ENCODE data around the gene ZACN. TPM values are rescaled to one million over a fixed set of nuclear protein-coding genes. Genes with fewer than 3 reads are reported as not detected.
"Not testable (repeated sequence)": the region's sequence is repeated elsewhere in the genome, so short reads cannot be mapped to it uniquely, and the experiment has no call there.

The ZACN gene
- 10.3 and 14.1 TPM in 2 replicates for total RNA-seq

DNA sequence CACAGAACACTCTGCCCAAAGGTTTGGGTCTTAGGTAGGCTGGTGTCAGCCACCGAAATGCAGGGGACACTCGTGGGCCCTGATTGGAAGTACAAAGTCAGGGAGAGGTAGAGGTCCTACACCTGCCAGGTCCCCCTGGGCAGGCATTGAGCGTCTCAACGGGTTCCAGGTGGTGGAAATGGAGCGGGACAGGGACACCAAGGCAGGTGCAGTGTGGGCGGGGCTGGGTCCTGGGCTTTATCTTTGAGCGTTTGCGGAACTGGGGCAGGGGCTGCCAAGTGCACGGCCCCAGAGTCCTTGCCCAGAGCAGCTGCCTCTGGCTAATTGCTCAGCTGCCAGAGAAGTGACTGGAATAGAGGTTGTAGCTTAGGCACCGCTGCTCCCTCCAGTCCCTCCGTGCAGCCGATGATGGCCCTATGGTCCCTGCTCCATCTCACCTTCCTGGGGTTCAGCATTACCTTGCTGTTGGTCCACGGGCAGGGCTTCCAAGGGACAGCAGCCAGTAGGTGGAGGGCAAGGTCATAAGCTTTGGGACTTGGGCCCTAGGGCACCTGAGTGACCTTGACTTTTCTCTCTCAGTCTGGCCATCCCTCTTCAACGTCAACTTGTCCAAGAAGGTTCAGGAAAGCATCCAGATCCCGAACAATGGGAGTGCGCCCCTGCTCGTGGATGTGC lies at the start of gene ZACN:
Gene ZACN (plus strand): TSS at position 323 of the 675 bp plus-strand sequence. CDS start 83 bp downstream, at position 406.
- Mint-ChIP-seq H3K4me3 (ENCODE audit: low read depth) (no peak within 1 kb of the TSS), H3K27me3 (ENCODE audit: low read depth) (peaks cover 44% of the 10 kb centered on the region)
- DNase-seq (ENCODE audit: low spot score) = no peak

DNA sequence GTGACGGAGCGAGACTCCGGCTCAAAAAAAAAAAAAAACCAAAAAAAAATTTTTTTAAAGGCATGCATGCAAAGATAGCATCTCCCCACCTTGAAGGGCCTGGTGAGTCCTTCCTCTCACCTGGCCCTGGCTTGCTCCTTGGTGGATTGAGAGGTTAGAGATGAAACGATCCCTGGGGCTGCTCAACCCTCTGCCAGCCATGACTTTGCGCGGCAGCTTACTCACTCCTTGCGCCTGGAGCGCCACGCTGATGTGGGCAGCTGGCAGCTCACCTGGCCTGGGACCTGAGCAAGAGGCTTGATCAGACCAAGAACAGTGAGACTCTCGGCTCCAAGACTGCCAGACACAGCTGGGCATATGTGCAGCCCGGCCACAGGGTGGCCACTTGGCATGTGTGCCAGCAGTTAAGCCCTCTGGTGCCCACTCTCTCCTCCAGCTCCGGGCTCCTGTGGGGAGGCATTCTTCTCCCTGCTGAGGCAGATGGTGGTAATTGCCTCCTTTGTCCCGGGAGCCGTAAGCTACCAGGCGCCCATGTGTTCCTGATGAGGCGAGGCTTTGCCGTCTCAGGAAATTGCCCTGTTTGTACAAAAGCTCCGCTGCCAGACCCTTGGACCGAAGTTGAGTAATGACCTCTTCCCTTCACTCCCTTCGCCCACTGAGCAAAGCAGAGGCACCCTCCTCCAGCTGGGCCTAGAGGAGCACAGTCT lies 46.8 kb upstream of the ZACN start:
- Mint-ChIP-seq H3K4me1 (ENCODE audit: low read depth) (peaks cover 7% of the 10 kb centered on the region), H3K9me3 (no peaks in the 10 kb centered on the region), H3K27me3 (ENCODE audit: low read depth) (no peaks in the 10 kb centered on the region), H3K4me3 (ENCODE audit: low read depth) (no peak overlapping the region), H3K36me3 (ENCODE audit: low read depth) (peaks cover 4% of the 10 kb centered on the region), H3K27ac (no peak overlapping the region)
- no peak for DNase-seq (ENCODE audit: low spot score)
- intact Hi-C loops (cut with micrococcal nuclease) = no loop called here

More for the DNA sequence above, at the start of gene ZACN:
- Mint-ChIP-seq H3K9me3 (no peaks in the 10 kb centered on the region), H3K36me3 (ENCODE audit: low read depth) (peaks cover 15% of the 10 kb centered on the region), H3K27ac (peak within 1 kb of the TSS; percentile 8), H3K4me1 (ENCODE audit: low read depth) (peaks cover 12% of the 10 kb centered on the region)
- intact Hi-C loops (cut with micrococcal nuclease) = loop anchor here (10.0 kb wide), 1 partner anchor 294 kb away; the partner anchor contains the start of gene UNK

DNA sequence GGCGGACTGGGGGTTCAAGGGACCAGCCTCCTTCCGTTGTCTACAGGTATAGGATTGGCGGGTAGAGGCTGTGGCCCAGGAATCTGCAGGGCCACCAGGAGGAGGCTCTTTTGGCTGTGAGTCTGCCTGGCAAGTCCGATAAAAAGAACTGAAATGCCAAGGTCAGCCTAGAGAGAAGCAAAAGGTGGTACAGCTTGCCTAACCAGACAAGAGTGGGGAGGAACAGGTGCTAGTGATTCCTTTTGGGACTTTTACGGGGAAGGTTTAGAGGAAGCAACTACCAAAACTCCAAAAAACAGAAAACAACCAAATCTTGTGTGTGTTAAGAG lies 46.2 kb upstream of the ZACN start:
- Mint-ChIP-seq H3K9me3 (no peaks in the 10 kb centered on the region), H3K27me3 (ENCODE audit: low read depth) (no peaks in the 10 kb centered on the region), H3K4me1 (ENCODE audit: low read depth) (peaks cover 7% of the 10 kb centered on the region), H3K36me3 (ENCODE audit: low read depth) (peaks cover 4% of the 10 kb centered on the region), H3K27ac (no peak overlapping the region), H3K4me3 (ENCODE audit: low read depth) (no peak overlapping the region)
- intact Hi-C loops (cut with micrococcal nuclease) = no loop called here
- no peak for DNase-seq (ENCODE audit: low spot score)

DNA sequence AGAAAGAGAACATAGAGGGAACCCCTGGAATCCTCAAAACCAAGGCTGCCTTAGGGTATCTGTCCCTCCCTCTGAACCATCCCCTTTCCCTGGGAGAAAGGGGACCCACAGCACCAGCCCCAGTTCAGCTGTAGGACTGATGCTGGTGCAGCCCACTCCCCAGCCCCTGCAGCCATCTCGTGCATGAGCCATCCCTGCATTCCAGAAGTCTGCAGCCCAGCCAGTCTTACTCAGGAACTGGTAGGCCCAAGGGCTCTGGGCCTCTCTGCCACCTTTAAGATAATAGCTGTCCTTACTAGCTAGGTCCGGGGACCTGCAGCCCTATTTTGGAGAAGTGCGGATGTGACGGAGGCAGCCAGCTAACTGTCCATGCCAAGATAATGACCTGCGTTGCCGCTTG lies 45.8 kb upstream of the ZACN start:
- intact Hi-C loops (cut with micrococcal nuclease) = no loop called here
- Mint-ChIP-seq H3K27me3 (ENCODE audit: low read depth) (no peaks in the 10 kb centered on the region), H3K4me1 (ENCODE audit: low read depth) (peaks cover 7% of the 10 kb centered on the region), H3K27ac (no peak overlapping the region), H3K36me3 (ENCODE audit: low read depth) (peaks cover 6% of the 10 kb centered on the region), H3K9me3 (no peaks in the 10 kb centered on the region), H3K4me3 (ENCODE audit: low read depth) (no peak overlapping the region)
- no peak for DNase-seq (ENCODE audit: low spot score)

DNA sequence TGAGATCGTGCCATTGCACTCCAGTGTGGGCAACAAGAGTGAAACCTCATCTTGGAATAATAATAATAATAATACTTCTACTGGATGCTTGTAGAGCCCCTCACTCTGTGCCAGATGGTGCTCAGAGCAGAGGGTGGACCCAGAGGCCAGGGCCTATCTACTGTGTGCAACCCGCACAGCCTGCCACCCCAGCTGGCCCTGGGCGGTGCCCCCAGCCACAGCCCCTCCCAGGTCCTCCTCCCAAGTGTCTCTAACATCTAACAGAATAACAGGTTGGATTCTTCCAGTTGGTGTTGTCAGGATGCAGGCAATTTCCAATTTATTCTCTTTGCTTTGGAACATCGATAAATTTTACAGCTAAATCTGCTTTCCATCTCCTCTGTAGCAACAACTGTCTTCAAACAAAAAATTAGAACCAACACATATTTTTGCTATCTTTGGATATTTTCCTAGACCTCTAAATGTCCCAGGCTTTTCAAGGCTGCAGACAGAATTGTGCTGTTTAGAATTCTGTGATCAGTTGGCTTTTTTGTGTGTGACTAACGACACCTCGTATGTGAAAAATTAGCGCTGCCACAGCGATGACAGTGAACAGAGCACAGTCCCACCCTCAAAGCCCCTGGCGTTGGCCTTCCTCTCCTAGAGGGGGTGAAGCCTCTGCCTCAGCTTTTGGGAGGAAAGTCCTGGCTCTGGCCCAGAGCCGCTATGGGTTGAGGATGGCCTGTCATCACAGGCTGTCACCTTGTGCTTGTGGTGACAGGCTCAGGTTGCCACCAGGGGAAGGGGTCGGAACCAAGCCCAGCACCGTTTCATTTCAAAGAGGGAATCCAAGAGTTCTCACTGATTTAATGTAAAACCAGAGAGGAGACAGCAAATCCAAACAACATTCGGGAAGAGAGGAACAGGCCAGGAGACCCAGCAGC lies 44.3 kb upstream of the ZACN start:
- no peak for DNase-seq (ENCODE audit: low spot score)
- H3K27me3 Mint-ChIP-seq (ENCODE audit: low read depth) = no peaks in the 10 kb centered on the region
- H3K27ac Mint-ChIP-seq = no peak overlapping the region
- peaks cover 3% of the 10 kb centered on the region for H3K4me1 Mint-ChIP-seq (ENCODE audit: low read depth)
- H3K9me3 Mint-ChIP-seq = no peaks in the 10 kb centered on the region
- intact Hi-C loops (cut with micrococcal nuclease) = no loop called here
- peaks cover 22% of the 10 kb centered on the region for H3K36me3 Mint-ChIP-seq (ENCODE audit: low read depth)
- no peak overlapping the region for H3K4me3 Mint-ChIP-seq (ENCODE audit: low read depth)

DNA sequence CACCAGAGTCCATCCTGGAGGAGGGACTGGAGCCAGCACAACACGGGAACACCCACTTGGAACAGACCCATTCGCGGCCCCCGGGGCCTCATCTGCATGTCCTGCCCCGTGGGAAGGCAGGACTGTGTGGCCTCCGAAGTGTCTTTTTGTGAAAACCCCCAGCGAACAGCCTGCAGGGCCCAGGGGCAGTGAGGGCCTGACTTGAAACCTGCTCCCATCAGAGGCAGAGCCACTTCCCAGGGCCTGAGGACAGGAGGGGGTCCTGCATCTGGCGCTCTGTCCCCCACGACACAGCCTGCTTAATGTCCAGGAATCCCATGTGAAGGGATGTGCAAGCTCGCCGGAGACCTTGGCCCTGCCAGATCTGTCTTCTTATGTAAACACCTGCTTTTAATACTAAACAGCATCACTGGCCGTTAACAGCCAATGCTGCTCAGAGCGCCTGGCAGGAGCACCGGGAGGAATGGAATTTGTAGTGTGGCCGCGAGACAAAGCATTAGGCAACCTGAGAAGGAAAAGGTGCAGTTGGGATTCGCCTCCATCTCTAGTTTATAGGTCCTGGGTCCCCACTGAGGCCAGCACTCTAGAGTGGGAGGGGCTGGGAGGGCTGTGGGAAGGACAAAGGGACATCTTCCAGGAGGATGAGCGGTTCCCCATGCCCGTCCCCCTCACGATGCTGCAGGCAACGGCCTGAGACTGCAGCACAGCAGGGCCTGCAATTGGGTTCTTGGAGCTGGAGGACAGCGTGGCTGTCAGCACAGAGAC lies 42.3 kb upstream of the ZACN start:
- intact Hi-C loops (cut with micrococcal nuclease) = no loop called here
- Mint-ChIP-seq H3K27me3 (ENCODE audit: low read depth) (no peaks in the 10 kb centered on the region), H3K4me1 (ENCODE audit: low read depth) (no peaks in the 10 kb centered on the region), H3K36me3 (ENCODE audit: low read depth) (peaks cover 39% of the 10 kb centered on the region), H3K9me3 (no peaks in the 10 kb centered on the region), H3K4me3 (ENCODE audit: low read depth) (no peak overlapping the region), H3K27ac (no peak overlapping the region)
- no peak for DNase-seq (ENCODE audit: low spot score)

DNA sequence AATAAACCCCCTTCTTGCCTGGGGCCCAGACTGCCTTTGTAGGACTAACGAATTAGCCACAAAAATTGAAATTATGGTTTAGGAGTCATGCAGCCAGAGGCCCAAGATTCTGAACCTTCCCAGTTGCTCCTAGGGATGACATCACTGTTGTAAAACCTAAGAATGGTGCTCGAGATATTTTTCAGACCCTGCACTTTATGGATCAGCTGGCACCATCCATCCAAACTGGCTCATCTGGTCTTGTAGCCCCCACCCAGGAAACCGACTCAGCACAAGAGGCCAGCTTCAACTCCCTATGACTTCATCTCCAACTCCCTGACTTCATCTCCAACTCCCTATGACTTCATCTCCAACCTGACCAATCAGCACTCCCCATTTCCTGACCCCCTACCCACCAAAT lies 40.9 kb upstream of the ZACN start:
- Mint-ChIP-seq H3K27me3 (ENCODE audit: low read depth) (no peaks in the 10 kb centered on the region), H3K4me1 (ENCODE audit: low read depth) (no peaks in the 10 kb centered on the region), H3K4me3 (ENCODE audit: low read depth) (no peak overlapping the region), H3K9me3 (no peaks in the 10 kb centered on the region), H3K36me3 (ENCODE audit: low read depth) (peaks cover 50% of the 10 kb centered on the region), H3K27ac (no peak overlapping the region)
- intact Hi-C loops (cut with micrococcal nuclease) = no loop called here
- DNase-seq (ENCODE audit: low spot score) = no peak

DNA sequence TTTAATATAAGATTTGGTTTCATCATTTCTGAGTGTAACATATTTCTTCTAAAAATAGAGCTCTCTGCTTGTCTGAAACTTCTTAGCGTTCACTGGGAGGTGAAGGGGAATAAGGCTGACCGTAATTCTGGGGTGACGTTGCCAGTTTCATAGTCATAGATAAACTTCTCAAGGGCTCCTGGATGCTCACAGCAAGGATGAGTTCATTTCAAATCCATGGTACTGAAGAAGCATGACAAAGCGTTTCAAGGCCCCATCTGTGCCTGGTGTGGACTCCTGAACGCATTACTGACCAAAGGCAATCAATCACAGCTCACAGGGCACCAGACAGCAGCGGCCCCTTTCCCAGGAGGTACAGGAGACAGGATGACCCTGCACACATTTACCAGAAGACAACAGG lies 39.9 kb upstream of the ZACN start:
- H3K27ac Mint-ChIP-seq = no peak overlapping the region

DNA sequence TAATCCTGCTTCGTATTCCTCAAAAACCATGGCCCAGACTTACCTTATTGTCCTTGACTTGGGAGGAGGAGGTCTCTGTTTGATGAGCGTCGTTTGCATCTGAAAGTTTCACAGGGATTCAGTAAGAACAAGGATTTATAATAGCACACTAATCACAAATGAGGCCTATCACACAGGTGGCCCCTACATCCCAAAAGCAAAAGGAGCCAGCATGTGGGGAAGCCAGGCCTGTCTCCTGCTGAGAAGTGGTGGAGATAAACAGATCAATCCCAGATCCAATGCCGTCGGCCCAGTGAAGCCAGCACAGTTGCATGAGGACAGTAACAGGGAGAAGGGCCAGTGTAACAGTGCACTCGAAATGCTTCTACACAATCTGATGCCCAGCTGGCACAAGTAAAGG lies 38.6 kb upstream of the ZACN start:
- Mint-ChIP-seq H3K27ac (no peak overlapping the region), H3K4me3 (ENCODE audit: low read depth) (no peak overlapping the region), H3K9me3 (no peaks in the 10 kb centered on the region), H3K27me3 (ENCODE audit: low read depth) (no peaks in the 10 kb centered on the region), H3K4me1 (ENCODE audit: low read depth) (no peaks in the 10 kb centered on the region), H3K36me3 (ENCODE audit: low read depth) (peaks cover 73% of the 10 kb centered on the region)
- intact Hi-C loops (cut with micrococcal nuclease) = no loop called here
- no peak for DNase-seq (ENCODE audit: low spot score)

More for the DNA sequence above, 39.9 kb upstream of the ZACN start:
- Mint-ChIP-seq H3K4me1 (ENCODE audit: low read depth) (no peaks in the 10 kb centered on the region), H3K4me3 (ENCODE audit: low read depth) (no peak overlapping the region), H3K27me3 (ENCODE audit: low read depth) (no peaks in the 10 kb centered on the region), H3K9me3 (no peaks in the 10 kb centered on the region), H3K36me3 (ENCODE audit: low read depth) (peaks cover 60% of the 10 kb centered on the region)
- intact Hi-C loops (cut with micrococcal nuclease) = no loop called here
- DNase-seq (ENCODE audit: low spot score) = no peak

DNA sequence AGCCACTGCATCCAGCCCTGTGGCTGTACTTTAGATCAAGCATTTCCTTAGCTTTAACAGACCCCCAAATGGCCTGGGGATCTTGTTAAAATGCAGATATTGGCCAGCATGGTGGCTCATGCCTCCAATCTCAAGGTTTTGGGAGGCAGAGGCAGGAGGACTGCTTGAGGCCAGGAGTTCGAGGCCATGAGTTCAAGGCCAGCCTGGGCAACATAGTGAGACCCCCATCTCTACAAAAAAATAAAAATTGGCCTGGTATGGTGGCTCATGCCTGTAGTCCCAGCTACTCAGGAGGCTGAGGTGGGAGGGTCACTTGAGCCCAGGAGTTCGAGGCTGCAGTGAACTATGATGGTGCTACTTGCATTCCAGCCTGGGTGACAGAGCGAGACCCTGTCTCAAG lies 36.1 kb upstream of the ZACN start:
- H3K9me3 Mint-ChIP-seq; H3K4me1 Mint-ChIP-seq (ENCODE audit: low read depth); intact Hi-C loops (cut with micrococcal nuclease); H3K27ac Mint-ChIP-seq; H3K27me3 Mint-ChIP-seq (ENCODE audit: low read depth); DNase-seq (ENCODE audit: low spot score); H3K4me3 Mint-ChIP-seq (ENCODE audit: low read depth): not testable (repeated sequence)
- peaks cover 83% of the 10 kb centered on the region for H3K36me3 Mint-ChIP-seq (ENCODE audit: low read depth)

DNA sequence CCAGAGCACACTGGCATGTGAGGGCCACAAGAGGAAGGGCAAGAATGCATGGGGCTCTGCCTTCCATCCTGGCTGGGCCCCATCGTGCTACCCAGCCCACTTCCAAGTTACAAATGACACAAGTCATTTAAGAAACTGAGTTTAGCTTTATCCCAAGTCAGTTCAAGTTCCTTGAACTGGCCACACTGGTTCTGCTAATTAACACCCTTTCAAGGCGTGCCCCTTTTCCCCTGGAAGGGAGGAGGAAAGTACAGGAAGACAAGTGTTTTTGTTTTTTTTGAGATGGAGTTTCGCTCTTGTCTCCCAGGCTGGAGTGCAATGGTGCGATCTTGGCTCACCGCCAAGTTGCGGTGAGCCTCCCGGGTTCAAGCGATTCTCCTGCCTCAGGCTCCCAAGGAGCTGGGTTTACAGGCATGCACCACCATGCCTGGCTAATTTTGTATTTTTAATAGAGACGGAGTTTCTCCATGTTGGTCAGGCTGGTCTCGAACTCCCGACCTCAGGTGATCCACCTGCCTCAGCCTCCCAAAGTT lies 34.4 kb upstream of the ZACN start:
- intact Hi-C loops (cut with micrococcal nuclease); H3K27me3 Mint-ChIP-seq (ENCODE audit: low read depth); H3K27ac Mint-ChIP-seq; H3K4me3 Mint-ChIP-seq (ENCODE audit: low read depth); H3K4me1 Mint-ChIP-seq (ENCODE audit: low read depth); H3K9me3 Mint-ChIP-seq; DNase-seq (ENCODE audit: low spot score): not testable (repeated sequence)
- peaks cover 82% of the 10 kb centered on the region for H3K36me3 Mint-ChIP-seq (ENCODE audit: low read depth)

DNA sequence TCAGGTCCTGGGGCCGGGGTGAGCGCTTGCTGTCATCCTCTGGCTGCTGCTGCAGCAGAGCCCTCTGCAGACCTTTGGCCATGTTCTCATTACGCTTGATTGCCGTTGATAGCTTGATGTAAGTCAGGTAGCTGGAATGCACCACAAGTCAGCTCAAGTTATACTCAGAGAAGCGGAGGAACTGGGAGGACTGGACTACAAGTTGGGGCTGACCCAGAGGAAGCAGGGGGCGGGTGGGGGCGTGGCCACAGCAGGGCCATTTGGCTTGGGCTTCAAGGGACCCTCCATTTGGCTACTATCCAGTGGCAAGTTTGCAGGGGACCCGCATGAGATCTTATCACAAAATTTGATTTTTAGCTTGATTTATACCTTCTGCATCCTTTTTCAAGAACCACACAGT lies 32.9 kb upstream of the ZACN start:
- Mint-ChIP-seq H3K36me3 (ENCODE audit: low read depth) (peaks cover 82% of the 10 kb centered on the region), H3K9me3 (no peaks in the 10 kb centered on the region), H3K27ac (no peak overlapping the region), H3K27me3 (ENCODE audit: low read depth) (no peaks in the 10 kb centered on the region), H3K4me3 (ENCODE audit: low read depth) (no peak overlapping the region), H3K4me1 (ENCODE audit: low read depth) (peaks cover 4% of the 10 kb centered on the region)
- no peak for DNase-seq (ENCODE audit: low spot score)
- intact Hi-C loops (cut with micrococcal nuclease) = no loop called here

Data from activated T-helper 2 cell treated with anti-CD3 and anti-CD28 coated beads, Interferon-gamma antibody, Interleukin-2, Interleukin-4, amounts not matched to agents 10 μg/mL and 5 μg/mL and 100 μg/mL, durations not matched to agents 14 hours and 24 hours and 36 hours (primary cell).